Fibroblast of mammary gland (primary cell): ENCODE results near the gene PPP3R1.
A peak's percentile ranks its signal among the peaks of the same experiment; 100 is the strongest.

Experiments used
- DNase-seq: peaks from one replicate; pipeline ENCODE4 v3.0.0-alpha.2; 2010; ENCODE audit warnings: low read depth
- H3K4me3 ChIP-seq: 2 replicates; pipeline ENCODE4 v1.5.1; 2011; ENCODE audit warnings: low read depth, mild to moderate bottlenecking, low read length, moderate library complexity; ENCODE audit not compliant: control insufficient read depth
- CTCF ChIP-seq: conservative IDR thresholded peaks from 2 replicates; pipeline ENCODE4 v1.5.1; 2011; ENCODE audit warnings: low read depth, low read length, inconsistent platforms; ENCODE audit not compliant: control insufficient read depth, insufficient read depth

Gene PPP3R1

DNA sequence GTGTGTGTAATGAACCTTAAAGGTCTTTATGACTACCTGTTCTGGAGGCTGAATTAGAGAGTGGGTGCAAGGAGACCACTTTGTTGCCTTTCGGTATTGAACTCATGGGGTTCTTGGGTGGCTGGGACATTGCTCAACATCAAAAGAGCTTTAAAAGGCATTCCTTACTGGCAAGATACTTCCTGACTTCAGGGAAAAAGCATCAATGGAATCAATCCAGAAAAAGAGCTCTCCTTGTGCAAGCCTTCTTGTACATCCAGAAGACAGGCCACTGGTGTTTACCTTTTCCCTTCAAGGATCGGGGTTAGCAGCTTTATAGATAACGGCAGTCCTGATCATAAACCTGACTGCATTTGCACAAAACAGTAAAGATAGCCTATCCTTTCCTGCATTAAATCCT, 85.1 kb downstream of the PPP3R1 start:
- no peak overlapping the region for H3K4me3 ChIP-seq
- TF ChIP-seq CTCF: no peak
- peak; percentile 24 for DNase-seq

DNA sequence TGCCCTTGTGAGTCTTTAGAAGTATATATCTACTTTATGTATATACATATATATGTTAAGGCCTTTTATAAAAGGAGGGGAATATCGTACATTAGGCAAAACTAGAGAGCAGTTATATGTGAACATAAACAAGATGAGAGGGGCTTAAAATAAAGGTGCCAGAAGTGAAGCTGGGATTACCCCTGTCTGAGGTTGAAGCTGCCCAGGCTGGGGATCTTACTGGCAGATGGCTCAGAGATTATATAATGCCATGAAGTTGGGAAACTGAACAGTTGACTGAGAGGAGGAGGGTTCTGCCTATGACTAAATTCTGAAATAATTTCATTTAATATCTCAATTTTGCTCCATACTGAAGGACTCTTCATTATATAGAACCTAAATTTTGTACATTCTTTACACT, 88.7 kb downstream of the PPP3R1 start:
- no peak for DNase-seq
- no peak overlapping the region for H3K4me3 ChIP-seq
- no peak for TF ChIP-seq CTCF

DNA sequence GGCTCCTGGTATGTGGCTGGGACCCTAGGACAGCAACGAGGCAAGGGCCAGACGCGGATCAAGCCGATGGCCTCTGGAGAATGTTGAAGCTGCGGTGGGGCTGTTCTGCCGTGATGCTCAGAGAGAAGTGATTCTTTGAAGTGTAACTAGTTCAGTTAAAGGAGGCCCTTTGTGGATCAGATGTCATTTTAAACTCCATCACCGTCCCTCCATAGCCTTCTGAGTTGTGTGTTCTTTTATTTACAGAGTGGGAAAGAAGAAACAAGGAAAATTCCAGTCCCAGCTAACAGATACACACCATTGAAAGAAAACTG, 94.2 kb downstream of the PPP3R1 start:
- H3K4me3 ChIP-seq: peak overlapping the region; percentile 91
- DNase-seq: no peak
- TF ChIP-seq CTCF: no peak

GRCh38 chr2:68157402-68158133, 94.8 kb downstream of the PPP3R1 start, which contains the start of gene PNO1:
TSS of gene PNO1 (plus strand) at chr2:68157888. CDS start at chr2:68157935, 47 bp downstream.
- TF ChIP-seq CTCF: no peak
- peak; percentile 95 for DNase-seq
- peak within 1 kb of the TSS; percentile 91 for H3K4me3 ChIP-seq

DNA sequence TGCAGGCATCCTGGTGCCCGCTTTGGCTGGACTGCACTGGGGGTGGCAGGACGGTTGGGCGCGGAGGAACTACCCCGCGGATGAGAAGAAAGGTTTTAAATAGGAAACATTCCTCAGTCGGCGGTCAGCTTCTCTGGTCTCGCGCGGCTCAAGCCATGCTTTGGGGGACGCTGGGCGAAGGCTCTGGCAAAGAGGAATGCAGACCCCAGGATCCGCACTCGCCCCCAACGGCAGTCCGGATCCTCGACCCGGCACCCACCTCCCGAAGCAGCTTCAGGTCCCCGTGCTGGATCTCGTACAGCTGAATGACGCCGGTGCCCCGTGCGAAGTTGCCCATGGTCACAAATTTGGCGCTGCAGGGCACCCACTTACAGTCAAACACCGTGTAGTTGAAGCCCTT, 95.3 kb downstream of the PPP3R1 start:
- peak overlapping the region; percentile 91 for H3K4me3 ChIP-seq
- peak; percentile 20 for DNase-seq
- TF ChIP-seq CTCF: no peak

GRCh38 chr2:68156419-68156818, 95.9 kb downstream of the PPP3R1 start:
- no peak for DNase-seq
- no peak for TF ChIP-seq CTCF
- H3K4me3 ChIP-seq: peak overlapping the region; percentile 91

- H3K4me3 ChIP-seq: no peak overlapping the region
- TF ChIP-seq CTCF: no peak
- no peak for DNase-seq
These were observed 96.7 kb downstream of the PPP3R1 start for GRCh38 chr2:68155618-68156017.
